HEK293 (cell line): ENCODE measurements around the gene UNG.

Source experiments
- CTCF ChIA-PET: fragments of 350-600 bp; formaldehyde crosslinking; extraction: SDS; loops from one replicate; lab custom pipeline; 2021; ENCODE audit warnings: antibody characterized with exemption; lab: Yijun Ruan, JAX
- POLR2A ChIA-PET: fragments of 300-600 bp; formaldehyde crosslinking; extraction: SDS; loops from one replicate; lab custom pipeline; 2020; ENCODE audit warnings: antibody characterized with exemption, inconsistent platforms; lab: Yijun Ruan, JAX
- H3K27ac ChIP-seq: fragments of 200-500 bp; sonication (Bioruptor generic); 2 replicates; pipeline ENCODE4 v1.5.1; 2014; ENCODE audit warnings: low read depth, low read length, control low read depth, inconsistent platforms; ENCODE audit errors: extremely low read depth
- H3K36me3 ChIP-seq, 2 experiments: fragments of 200-500 bp in 1 of 2; sonication (Bioruptor generic) in 1 of 2; 1 replicate in 1 of 2; 2 replicates in 1 of 2; pipeline ENCODE4 v1.5.1; 2014 to 2017; ENCODE audit warnings: inconsistent platforms in 2 of 2, low read length in 2 of 2; ENCODE audit not compliant: control insufficient read depth in 2 of 2, insufficient read depth in 1 of 2
- H3K4me1 ChIP-seq: fragments of 200-500 bp; sonication (Bioruptor generic); 2 replicates; pipeline ENCODE4 v1.5.1; 2014; ENCODE audit warnings: mild to moderate bottlenecking, low read length, inconsistent platforms; ENCODE audit not compliant: control insufficient read depth, insufficient read depth
- H3K4me3 ChIP-seq: 2 replicates; pipeline ENCODE4 v1.5.1; 2011; ENCODE audit warnings: low read depth, mild to moderate bottlenecking, control low read depth, low read length, moderate library complexity
- H3K9me3 ChIP-seq: fragments of 200-500 bp; sonication (Bioruptor generic); 2 replicates; pipeline ENCODE4 v1.5.1; 2014; ENCODE audit warnings: low read depth, low read length, inconsistent platforms; ENCODE audit not compliant: control insufficient read depth, insufficient read depth
- EGR2 ChIP-seq: fragments of 450-650 bp; formaldehyde crosslinking; IDR thresholded peaks from 2 replicates; pipeline ENCODE4 v1.5.1; 2016; ENCODE audit warnings: low read depth, missing biosample characterization, missing genetic modification characterization
- GLIS1 ChIP-seq: fragments of 450-650 bp; formaldehyde crosslinking; IDR thresholded peaks from 2 replicates; pipeline ENCODE4 v1.5.1; 2016; ENCODE audit warnings: missing biosample characterization, missing genetic modification characterization
- GLIS2 ChIP-seq: fragments of 450-650 bp; formaldehyde crosslinking; IDR thresholded peaks from 2 replicates; pipeline ENCODE4 v1.5.1; 2016; ENCODE audit warnings: missing biosample characterization, missing genetic modification characterization
- IKZF3 ChIP-seq: fragments of 450-650 bp; IDR thresholded peaks from 2 replicates; pipeline ENCODE4 v1.5.0; 2018; ENCODE audit warnings: missing biosample characterization, mild to moderate bottlenecking, missing genetic modification characterization, moderate library complexity
- OVOL3 ChIP-seq: fragments of 450-650 bp; formaldehyde crosslinking; IDR thresholded peaks from 2 replicates; pipeline ENCODE4 v1.5.1; 2016; ENCODE audit warnings: missing biosample characterization, missing genetic modification characterization
- ZBTB26 ChIP-seq: fragments of 450-650 bp; formaldehyde crosslinking; optimal IDR thresholded peaks from 2 replicates; pipeline ENCODE3; 2016; ENCODE audit warnings: missing biosample characterization, mild to moderate bottlenecking, missing genetic modification characterization
- ZFHX2 ChIP-seq: fragments of 450-650 bp; formaldehyde crosslinking; conservative IDR thresholded peaks from 2 replicates; pipeline ENCODE4 v1.5.1; 2016; ENCODE audit warnings: missing biosample characterization, missing genetic modification characterization
- ZNF223 ChIP-seq: fragments of 450-650 bp; formaldehyde crosslinking; IDR thresholded peaks from 2 replicates; pipeline ENCODE4 v1.5.1; 2016; ENCODE audit warnings: missing biosample characterization, missing genetic modification characterization
- ZNF239 ChIP-seq: fragments of 450-650 bp; formaldehyde crosslinking; IDR thresholded peaks from 2 replicates; pipeline ENCODE4 v1.5.1; 2016; ENCODE audit warnings: missing biosample characterization, missing genetic modification characterization
- ZNF292 ChIP-seq: fragments of 450-650 bp; formaldehyde crosslinking; IDR thresholded peaks from 2 replicates; pipeline ENCODE4 v1.5.1; 2016; ENCODE audit warnings: low read depth, missing biosample characterization, missing genetic modification characterization, borderline replicate concordance
- ZNF398 ChIP-seq: fragments of 450-650 bp; formaldehyde crosslinking; IDR thresholded peaks from 2 replicates; pipeline ENCODE4 v1.5.1; 2017; ENCODE audit warnings: missing biosample characterization, missing genetic modification characterization
- ZNF473 ChIP-seq: fragments of 450-650 bp; formaldehyde crosslinking; IDR thresholded peaks from 2 replicates; pipeline ENCODE4 v1.5.1; 2017; ENCODE audit warnings: missing biosample characterization, missing genetic modification characterization
- ZNF654 ChIP-seq: fragments of 450-650 bp; formaldehyde crosslinking; IDR thresholded peaks from 2 replicates; pipeline ENCODE4 v1.5.1; 2016; ENCODE audit warnings: low read depth, missing biosample characterization, missing genetic modification characterization
- ZNF791 ChIP-seq: fragments of 450-650 bp; formaldehyde crosslinking; IDR thresholded peaks from 2 replicates; pipeline ENCODE4 v1.5.1; 2016; ENCODE audit warnings: missing biosample characterization, missing genetic modification characterization
- TF ChIP-seq, protein P1 (sequence below): fragments of 450-650 bp; formaldehyde crosslinking; IDR thresholded peaks from 2 replicates; pipeline ENCODE4 v1.5.1; 2017; ENCODE audit warnings: missing biosample characterization, missing genetic modification characterization
- TF ChIP-seq, protein P2 (sequence below): fragments of 450-650 bp; formaldehyde crosslinking; IDR thresholded peaks from 2 replicates; pipeline ENCODE4 v1.5.1; 2016; ENCODE audit warnings: missing biosample characterization, missing genetic modification characterization

The UNG gene

DNA sequence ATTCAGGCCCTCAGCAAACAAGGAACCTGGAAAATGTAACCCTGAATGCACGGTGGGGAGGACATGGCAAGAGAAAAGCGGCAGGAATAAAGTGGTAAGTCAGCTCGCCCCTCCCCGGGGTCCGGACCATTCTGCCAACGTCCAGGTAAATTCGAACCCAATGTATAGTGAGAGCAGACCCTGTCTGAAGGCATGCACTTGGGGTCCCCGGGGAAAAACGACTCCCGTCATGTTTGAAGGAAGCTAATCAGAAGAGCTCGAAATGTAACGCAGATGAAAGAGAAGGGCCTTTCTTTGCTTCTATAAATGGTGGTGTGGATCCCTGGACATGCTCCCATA lies 19.2 kb downstream of the UNG start (continued):
- TF ChIP-seq GLIS1 (tag by site-specific recombination) (no peak), OVOL3 (tag by site-specific recombination) (no peak), GLIS2 (tag by site-specific recombination) (no peak), ZNF292 (tag by site-specific recombination) (no peak), ZNF654 (tag by site-specific recombination) (no peak), ZNF791 (tag by site-specific recombination) (no peak)
- TF ChIP-seq, protein P1, sequence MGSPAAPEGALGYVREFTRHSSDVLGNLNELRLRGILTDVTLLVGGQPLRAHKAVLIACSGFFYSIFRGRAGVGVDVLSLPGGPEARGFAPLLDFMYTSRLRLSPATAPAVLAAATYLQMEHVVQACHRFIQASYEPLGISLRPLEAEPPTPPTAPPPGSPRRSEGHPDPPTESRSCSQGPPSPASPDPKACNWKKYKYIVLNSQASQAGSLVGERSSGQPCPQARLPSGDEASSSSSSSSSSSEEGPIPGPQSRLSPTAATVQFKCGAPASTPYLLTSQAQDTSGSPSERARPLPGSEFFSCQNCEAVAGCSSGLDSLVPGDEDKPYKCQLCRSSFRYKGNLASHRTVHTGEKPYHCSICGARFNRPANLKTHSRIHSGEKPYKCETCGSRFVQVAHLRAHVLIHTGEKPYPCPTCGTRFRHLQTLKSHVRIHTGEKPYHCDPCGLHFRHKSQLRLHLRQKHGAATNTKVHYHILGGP (tag by site-specific recombination), result no peak
- TF ChIP-seq, protein P2, sequence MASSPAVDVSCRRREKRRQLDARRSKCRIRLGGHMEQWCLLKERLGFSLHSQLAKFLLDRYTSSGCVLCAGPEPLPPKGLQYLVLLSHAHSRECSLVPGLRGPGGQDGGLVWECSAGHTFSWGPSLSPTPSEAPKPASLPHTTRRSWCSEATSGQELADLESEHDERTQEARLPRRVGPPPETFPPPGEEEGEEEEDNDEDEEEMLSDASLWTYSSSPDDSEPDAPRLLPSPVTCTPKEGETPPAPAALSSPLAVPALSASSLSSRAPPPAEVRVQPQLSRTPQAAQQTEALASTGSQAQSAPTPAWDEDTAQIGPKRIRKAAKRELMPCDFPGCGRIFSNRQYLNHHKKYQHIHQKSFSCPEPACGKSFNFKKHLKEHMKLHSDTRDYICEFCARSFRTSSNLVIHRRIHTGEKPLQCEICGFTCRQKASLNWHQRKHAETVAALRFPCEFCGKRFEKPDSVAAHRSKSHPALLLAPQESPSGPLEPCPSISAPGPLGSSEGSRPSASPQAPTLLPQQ (tag by site-specific recombination), result no peak

- ChIA-PET POLR2A (no interaction called here), CTCF (interaction anchor here (0.6 to 1.7 kb wide), 5 partner anchors 8 to 43 kb away, joined by 3 to 4 read pairs (median 3); no protein-coding TSS in a partner anchor)
- H3K27ac ChIP-seq, result no peak overlapping the region
- H3K9me3 ChIP-seq, result no peaks in the 10 kb centered on the region
- peak; percentile 93 for TF ChIP-seq ZNF239 (tag by site-specific recombination)
- TF ChIP-seq, protein P1 (tag by site-specific recombination), result no peak
- no peaks in the 10 kb centered on the region for H3K36me3 ChIP-seq
- H3K4me1 ChIP-seq, result no peaks in the 10 kb centered on the region
- H3K4me3 ChIP-seq, result no peak overlapping the region
Observed at GRCh38 chr12:109120095-109120494, 22.7 kb downstream of the UNG start.

- H3K36me3 ChIP-seq, result no peaks in the 10 kb centered on the region
- TF ChIP-seq ZBTB26 (tag by site-specific recombination), result no peak
- TF ChIP-seq ZNF398 (tag by site-specific recombination), result no peak
- no peak for TF ChIP-seq ZNF473 (tag by site-specific recombination)
- TF ChIP-seq EGR2 (tag by site-specific recombination), result peak; percentile 22; the same call in 1 of the 2 replicates
- peak; percentile 57; the same call in 1 of the 2 replicates for TF ChIP-seq ZFHX2 (tag by site-specific recombination)
- TF ChIP-seq IKZF3, result no peak
- no peak for TF ChIP-seq ZNF223 (tag by site-specific recombination)
- TF ChIP-seq, all 188 proteins: peak for 2
- ChIA-PET POLR2A (no interaction called here), CTCF (interaction anchor here (1.6 to 1.7 kb wide), 2 partner anchors 8 to 14 kb away, joined by 3 to 9 read pairs; no protein-coding TSS in a partner anchor)
- H3K4me1 ChIP-seq, result no peaks in the 10 kb centered on the region
- no peak overlapping the region for H3K4me3 ChIP-seq
- no peaks in the 10 kb centered on the region for H3K9me3 ChIP-seq
- no peak overlapping the region for H3K27ac ChIP-seq
Observed at GRCh38 chr12:109120557-109120956, 23.2 kb downstream of the UNG start.
